Ammon's horn (tissue), 1 donor: ENCODE measurements around the gene CD79A.

Experiments
- DNase-seq: peaks from one replicate; pipeline ENCODE4 v3.0.0-alpha.2; 2016; ENCODE audit warnings: low spot score

Gene CD79A

DNA sequence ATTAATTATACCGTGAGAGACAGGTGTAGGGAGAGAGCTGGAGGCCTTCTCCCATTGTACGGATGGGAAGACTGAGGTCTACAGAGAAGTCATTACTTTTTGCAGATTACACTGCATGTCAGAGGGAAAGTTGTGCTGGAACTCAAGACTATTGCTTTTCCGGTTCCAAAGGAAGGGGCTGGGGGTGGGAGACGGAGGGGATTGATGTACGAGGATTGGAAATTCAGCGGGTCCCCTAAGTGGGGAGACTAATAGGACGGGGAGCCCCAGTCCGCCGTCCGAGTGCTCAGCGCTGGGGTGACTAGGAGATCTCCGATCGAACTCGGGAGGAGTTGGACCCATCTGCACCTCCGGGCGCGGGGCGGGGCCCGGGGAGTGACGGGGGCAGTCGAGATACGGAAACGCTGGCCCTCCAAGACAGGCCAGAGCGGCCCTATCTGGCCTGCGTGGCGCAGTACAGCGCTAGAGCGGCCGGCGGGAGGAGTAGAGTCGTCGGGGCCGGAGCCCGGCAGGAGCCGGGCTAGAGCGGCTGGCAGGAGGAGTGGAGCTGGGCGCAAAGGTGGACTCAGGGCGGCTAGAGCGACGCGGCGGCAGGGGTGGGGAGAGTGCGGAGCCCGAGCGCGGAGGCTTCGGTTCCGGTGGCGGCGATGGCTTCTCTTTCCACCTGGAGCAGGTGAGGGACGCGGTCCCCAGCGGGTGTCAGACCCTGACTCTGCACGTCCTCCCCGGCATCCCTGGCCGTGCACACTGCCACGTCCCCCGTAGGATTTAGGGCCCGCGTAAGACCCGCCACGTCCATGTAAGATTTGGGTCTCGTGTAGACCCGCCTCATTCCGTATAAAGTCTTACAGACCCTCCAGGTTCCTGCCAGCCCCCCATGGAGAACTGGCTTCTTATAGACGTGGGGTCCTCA, 7.0 kb downstream of the CD79A start:
- peak; percentile 97 for DNase-seq

DNA sequence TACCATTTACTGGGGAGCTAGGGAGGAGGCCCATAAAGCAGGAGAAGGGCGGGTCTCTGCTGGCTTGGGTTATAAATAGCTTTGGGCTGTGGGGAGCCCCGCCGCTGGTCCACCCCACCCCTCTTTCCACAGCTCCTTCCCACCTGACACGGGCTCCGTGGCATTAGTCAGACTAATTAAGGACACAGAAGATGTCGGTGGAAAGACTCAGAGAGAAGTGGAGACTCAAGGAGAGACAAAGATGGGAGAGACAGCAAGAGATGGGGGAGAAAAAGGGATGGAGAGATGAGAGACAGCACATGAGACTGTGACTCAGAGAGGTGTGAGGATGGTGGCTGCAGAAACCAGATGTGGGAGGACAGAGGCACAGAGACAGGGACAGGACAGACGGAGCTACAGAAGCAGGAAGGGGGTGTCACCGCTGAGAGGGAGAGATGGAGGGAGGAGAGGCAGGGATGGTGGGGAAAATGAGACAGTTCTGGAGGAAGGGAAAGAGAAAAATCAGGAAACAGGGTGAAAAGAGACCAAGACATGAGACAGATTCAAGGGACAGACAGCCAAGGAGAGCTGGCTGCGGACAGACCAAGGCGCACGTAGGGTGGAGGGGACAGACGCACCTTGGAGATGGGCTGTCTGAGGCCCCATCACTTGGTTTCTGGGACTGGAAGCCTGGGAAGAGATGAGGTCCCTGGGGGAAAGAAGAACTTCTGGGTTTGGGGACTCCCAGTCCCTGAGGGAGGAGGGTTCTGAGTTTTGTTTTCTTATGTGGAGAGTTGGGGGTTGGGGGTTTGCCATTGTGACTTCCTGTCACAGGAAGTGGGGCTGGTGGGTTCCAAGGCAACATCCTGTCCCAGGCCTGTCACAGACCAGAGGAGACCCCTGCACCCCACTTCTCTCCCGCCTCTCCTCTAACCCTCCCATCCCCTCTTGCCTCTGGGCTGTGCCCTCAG, 10.0 kb downstream of the CD79A start:
- no peak for DNase-seq

DNA sequence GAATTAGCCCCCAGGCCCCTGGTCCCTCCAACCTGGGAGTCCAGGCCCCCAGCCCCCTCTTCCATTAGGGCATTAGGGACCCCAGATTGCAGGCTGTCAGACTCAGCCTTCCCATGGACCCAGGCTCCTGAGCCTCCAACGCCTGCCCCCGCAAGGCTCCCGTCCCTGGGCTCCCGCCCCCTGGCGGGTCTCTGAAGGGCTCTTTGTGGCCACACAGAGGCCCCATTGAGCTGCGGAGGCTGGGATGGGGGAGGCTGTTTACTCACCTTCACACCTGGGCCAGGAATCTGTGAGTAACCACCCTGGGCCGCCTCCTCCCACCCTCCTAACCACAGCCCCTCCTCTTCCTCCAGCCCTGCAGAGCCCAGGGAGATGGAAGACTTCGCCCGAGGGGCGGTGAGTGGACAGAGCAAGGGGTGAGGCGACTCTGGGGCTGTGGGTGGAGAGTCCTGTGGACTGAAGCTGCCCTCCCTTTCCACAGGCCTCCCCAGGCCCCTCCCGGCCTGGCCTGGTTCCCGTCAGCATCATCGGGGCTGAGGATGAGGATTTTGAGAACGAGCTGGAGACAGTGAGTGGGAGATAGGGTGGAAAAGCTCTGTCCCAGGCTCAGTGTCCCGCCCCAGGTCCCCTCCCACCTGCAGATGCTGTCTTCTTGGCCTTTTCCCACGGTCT, 10.8 kb downstream of the CD79A start:
- DNase-seq, result peak; percentile 48

DNA sequence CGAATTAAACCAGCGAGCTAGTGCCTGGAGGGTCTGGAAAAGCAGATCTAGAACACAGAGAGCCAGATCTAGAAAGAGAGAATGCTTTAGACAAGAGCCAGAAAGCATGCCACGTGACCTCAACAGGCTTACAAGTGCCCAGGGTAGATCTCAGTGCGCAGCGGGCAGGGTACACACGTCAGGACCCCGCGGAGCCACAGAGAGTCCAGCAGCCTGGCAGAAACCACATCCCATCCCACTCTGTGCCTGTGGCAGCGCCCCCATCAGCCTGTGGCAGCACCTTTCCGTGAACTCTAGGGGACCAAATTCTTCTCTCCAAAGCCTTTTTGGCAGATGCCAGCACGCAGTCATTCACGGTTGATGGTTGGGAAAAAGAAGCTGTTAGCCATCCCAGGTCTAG, 11.8 kb downstream of the CD79A start:
- no peak for DNase-seq

DNA sequence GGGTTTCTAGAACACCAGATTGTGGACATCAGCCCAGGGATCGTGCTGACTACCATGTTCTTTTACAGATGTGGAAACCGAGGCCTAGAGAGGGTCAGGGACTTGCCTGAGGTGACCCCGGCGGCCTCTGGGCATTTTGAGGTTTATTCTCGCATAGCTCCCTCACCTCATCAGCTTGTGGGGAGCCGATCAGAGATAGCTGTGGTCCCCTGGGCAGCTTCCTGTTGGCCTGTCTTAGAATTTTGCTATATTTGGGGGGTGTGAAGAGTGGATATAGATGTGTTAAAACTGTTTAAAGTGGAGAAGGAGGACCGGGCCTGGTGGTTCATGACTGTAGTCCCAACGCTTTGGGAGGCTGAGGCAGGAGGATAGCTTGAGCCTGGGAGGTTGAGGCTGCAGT, 12.8 kb downstream of the CD79A start:
- no peak for DNase-seq

DNA sequence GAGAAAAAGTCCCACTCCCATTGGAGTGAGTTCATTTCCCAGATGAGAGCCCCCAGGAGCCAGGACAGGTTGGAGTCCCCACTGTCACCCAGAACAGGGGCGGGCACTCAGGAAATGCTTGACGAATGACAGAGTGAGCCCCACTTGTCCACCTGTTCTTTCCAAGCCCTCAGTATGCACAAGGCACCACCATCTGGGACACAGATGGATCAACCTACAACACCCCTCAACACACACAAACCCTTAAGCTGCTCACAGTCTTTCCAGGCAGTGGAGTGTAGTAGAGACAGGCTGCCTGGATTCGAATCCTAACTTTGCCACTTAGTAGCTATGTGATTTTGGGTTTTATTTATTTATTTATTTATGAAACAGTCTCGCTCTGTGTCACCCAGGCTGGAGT, 13.9 kb downstream of the CD79A start:
- DNase-seq, result peak; percentile 53

DNA sequence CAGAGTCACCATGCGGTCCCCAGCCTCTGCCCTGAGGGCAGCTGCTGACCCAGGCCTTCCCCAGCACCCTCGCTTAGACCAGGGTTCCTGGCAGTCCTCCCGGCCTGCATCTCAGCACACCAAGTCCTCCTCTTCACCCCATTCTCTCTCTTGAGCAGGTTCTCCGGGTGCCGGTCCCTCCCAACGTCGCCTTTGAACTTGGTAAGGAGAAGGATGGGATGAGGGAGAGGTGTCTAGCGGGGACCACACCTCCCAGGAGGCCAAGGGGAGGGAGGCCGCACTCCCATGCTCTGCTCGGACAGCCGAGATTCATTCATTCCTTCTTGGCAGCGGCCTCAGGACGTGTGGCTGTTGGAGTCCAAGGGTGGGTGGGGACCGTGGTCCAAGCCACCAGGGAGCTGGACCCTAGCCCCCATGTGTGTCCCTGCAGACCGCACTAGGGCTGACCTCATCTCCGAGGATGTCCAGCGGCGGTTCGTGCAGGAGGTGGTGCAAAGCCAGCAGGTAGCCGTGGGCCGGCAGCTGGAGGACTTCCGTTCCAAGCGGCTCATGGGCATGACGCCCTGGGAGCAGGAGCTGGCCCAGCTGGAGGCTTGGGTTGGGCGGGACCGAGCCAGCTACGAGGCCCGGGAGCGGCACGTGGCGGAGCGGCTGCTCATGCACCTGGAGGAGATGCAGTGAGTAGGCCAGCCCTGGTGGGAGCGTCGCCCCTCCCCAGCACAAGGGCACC, 15.3 kb downstream of the CD79A start:
- no peak for DNase-seq

DNA sequence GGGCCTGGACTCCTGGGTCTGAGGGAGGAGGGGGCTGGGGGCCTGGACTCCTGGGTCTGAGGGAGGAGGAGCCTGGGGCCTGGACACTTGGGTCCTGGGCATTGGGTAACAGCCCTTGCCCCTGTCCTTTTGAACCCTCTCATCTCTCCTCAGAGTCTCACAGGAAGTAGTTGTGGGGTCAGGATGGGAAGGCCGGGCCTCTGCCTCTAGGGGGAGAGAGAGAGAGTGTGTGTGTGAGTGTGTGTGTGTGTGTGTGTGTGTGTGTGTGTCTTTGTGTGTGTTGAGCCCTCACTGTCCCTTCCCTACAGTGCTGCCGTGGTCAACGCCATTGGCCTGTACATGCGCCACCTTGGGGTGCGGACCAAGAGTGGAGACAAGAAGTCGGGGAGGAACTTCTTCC, 16.8 kb downstream of the CD79A start:
- DNase-seq, result no peak

DNA sequence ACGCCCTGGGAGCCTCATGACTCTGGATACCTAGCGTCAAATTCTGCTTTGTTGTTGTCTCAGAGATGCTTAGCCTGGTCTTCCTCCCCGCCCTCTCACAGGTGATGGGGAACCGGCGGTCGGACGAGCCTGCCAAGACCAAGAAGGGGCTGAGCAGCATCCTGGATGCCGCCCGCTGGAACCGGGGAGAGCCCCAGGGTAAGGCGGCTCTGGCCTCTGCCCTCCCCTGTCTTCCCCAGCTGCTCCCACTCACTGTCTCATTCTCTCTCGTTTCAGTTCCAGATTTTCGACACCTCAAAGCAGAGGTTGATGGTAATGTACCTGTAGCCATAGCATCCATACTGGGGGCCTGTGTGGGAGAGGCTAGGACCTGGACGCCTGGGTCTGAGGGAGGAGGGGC, 17.3 kb downstream of the CD79A start:
- DNase-seq, result no peak

DNA sequence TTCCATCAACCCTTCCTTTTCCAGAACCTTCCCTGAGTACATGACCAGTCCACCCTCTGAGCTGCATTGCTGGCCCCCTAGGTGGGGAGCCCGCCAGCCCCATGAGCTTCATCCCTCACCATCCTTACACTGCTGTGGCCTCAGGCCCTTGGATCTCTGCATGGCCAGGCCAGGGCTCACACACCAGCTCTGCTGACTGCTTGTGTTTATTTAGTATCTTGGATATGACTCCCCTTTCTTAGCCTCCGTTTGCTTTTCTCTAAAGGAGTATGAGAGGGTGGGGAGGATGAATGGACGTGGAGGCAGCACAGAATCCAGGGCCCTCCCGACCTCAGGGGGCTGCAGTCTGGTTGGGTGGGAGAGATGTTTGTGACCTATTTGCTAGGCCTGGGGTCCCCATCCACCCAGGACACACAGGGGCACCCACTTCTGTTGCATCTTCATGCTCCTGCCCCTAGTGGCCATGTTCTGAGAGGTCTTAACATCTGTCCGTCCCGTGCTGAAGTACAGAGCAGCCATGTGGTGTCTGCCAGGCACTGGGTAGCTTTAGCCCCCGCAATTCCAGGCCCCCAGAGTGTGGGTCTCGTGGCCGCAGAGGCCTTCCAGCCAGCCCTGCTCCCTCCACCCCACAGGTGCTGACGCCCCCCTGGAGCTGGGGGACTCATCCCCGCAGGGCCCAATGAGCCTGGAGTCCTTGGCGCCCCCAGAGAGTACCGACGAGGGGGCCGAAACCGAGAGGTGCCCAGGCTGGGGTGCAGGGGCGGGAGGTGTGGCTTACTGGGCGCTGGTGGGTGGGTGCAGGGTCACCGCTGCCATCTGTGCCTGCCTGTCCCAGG, 18.9 kb downstream of the CD79A start:
- no peak for DNase-seq

DNA sequence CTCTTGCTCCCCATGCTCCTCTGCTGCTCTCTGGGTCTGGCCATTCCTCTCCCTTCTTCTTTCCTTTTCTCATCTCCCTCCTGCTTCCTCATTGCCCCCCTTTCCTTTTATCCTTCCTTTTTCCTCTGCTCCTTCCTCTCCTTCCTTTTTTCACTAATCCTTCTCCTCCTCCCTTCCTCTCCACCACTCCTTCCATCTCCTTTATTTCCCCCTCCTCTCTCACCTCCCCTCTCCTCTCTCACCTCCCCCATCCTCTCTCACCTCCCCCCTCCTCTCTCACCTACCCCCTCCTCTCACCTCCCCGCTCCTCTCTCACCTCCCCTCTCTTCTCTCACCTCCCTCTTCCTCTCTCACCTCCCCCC, 19.5 kb downstream of the CD79A start:
- DNase-seq, result no peak

DNA sequence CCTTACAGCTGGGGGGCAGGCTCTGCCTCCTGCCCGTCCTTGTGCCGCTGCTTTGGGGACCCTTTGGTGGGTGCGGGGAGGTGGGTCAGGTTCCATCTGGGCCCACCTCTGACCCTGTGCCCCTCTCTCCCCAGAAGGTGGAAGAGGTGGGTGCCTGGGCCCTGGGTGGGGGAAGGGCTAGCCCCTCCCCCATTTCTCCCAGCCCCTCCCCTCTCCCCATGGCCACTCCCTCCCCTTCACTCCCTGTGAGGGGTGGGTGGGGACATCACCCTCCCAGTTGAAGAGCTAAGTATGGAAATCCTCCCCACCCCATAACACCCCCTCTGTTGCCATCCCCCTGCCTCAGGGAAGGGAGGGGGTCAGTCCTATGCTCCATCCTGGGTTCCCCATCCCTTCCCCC, 20.1 kb downstream of the CD79A start:
- DNase-seq, result no peak

DNA sequence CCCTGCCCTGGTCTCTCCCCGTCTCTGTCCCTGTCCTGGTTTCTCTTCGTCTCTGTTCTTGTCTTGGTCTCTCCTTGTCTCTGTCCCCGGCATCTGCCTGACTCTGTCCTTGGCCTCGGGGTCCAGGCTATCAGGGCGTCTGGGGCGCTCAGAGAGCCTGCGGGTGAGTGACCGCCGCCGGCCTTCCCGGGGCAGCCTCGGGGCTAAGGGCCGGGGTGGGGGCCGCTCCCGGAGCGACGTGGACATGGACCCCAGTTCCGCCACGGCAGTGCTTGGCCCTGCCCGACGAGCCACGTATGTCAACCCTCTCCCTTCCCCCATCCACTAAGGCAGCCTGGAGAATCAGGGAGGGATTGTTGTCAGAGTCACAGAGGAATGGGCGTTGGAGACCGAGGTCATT, 20.7 kb downstream of the CD79A start:
- no peak for DNase-seq

DNA sequence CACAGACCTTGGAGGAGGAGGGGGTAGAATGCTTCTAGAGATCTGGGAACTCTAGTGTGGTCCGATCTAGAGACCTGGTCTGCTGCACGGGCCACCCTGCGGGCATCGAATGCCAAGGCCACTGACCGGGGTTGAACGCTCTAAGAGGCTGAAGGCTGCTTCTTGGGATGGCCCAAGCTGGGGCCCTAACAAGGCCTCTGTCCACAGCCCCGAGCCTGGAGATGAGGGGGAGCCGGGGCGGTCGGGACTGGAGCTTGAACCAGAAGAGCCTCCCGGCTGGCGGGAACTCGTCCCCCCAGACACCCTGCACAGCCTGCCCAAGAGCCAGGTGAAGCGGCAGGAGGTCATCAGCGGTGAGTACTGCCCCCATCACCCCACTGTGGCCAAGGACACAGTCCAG, 21.2 kb downstream of the CD79A start:
- DNase-seq, result no peak

DNA sequence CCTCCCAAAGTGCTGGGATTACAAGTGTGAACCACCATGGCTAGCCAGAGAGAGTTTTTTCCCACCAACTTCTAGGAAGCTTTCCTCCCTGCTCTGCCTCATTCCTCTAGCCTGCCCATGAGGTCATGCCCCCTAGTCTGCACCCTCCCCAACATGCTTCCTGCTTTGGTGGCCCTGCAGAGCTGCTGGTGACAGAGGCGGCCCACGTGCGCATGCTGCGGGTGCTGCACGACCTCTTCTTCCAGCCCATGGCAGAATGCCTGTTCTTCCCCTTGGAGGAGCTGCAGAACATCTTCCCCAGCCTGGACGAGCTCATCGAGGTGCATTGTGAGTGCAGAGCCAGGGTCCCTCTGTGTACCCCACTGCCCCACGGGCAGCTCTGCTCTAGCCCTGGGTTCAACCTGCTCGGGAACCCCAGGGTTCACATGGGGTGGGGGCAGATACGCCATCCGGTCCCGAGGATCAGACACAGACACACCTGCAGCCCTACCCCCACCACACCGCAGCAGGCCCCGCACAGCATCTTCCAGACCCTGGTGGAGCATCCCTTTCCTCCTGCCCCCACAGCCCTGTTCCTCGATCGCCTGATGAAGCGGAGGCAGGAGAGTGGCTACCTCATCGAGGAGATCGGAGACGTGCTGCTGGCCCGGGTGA, 24.8 kb downstream of the CD79A start:
- no peak for DNase-seq

DNA sequence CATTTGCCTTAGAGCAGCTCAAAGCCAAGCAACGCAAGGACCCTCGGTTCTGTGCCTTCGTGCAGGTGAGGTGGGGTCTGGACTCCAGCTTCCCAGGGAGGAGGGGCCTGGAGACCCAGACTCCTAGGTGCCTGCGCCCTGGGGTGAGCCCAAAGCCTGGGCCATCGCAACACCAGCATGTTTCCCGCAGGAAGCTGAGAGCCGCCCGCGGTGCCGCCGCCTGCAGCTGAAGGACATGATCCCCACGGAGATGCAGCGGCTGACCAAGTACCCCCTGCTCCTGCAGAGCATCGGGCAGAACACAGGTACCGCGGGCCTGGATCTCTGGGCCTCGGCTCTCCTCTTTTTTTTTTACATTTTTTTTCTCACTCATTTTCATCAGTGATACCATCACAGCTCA, 25.5 kb downstream of the CD79A start:
- DNase-seq, result no peak

DNA sequence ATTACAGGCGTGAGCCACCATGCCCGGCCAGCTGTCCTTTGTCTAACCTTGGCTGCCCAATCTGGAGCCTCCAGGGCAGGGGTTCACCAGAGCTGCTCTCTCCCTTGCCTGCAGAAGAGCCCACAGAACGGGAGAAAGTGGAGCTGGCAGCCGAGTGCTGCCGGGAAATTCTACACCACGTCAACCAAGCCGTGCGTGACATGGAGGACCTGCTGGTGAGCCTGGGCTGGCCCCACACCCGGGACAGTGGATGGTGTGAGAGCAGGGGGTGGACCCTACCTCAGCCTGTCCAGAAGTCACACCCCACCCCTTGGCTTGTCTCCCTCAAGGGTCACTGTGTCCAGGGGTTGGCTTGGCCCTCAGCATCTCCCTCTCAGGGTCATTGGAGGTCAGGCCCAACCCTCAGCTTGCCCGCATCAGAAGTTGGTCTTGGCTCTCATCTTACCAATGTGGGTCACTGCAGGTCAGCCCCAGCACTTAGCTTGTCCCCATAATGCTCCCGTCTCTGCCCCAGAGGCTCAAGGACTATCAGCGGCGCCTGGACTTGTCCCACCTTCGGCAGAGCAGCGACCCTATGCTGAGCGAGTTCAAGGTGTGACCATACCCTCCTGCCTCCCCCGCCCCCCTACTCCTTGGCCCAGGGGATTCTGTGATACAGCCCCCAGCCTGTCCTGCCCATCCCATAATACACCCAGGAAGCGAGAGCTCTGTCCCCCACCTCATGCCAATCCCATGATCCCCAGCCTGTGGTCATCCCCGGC, 26.3 kb downstream of the CD79A start:
- no peak for DNase-seq

DNA sequence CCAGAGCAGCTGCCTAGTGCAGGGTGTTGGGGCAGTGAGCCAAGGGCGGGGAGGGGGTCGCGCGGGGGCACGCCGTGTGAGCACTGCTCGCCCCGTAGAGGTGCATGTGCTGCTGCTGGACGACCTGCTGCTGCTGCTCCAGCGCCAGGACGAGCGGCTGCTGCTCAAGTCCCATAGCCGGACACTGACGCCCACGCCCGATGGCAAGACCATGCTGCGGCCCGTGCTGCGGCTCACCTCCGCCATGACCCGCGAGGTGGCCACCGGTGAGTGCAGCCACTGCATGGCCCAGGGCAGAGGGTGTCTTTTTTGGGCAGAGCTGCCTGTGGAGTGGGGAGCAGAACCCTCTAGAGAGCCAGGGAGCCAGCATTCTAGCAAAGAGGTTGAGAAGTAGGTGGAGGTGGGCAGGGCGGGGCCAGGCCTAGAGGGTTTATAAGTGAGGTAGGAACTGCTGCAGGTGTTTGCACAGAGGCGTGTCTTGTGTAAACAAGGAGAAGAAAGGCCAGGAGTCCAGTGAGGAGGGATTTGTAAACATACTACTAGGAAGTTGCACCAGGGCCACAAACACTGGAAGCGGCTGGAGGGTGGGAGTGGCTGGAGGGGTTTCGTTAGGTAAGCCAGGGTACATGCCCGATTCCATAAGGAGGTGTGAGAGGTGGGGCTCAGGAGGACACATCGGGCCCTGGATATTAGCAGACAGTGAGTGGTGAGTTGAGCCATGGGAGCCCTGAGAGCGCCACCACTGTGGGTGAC, 27.2 kb downstream of the CD79A start:
- DNase-seq, result no peak
